Cortex of kidney (tissue), 1 donor: ENCODE data around the gene ZCCHC7.
"Not testable (repeated sequence)": the region's sequence is repeated elsewhere in the genome, so short reads cannot be mapped to it uniquely, and the experiment has no call there.

ENCODE experiments used
- DNase-seq: peaks from one replicate; lab custom pipeline; 2025; lab: John Stamatoyannopoulos, UW

The ZCCHC7 gene

DNA sequence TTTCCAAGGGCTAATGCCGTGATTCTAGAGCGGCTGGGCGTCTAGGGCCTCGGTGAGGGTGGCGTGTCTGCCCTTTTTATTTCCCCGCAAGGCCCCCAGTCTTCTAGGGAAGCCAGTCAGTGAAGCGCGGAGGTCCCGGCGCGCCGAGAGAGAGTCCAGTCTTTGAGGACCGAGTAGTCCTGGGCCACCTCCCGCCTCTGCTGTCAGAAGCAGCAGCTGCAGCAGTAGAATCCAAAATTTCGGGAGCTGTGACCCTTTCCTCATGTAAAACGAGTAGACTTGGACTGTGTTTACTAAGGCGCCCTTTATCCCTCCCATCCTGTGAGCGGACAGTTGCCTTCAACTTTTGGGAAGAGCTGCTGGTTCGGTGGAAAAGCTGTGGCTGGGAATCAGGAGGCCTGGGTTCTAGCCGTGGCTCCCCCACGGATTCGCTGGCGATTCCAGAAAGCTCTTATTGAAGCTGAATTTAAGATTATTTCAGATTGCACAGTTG is 515 bp downstream of the ZCCHC7 start:
- DNase-seq, result not testable (repeated sequence)

DNA sequence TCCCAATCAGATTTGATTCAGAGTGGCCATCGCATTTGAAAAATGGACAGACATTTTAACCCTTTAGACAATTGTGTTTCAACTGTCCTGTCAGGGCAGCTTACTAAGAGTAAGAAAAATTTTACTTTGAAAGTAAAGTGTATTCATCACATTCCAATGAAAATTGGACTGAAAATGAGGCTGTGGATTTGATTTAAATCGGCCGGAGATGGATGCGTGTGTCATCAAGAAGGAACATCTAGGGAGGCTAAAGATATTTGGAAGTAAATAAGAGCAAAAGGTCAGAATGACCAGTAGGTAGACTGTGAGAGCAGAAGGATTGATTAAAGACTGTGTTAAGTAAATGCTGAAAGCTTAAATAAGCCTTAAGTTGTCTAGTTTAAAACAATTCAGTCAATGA is 1.5 kb downstream of the ZCCHC7 start:
- no peak for DNase-seq

GRCh38 chr9:37126214-37126788 is 5.9 kb downstream of the ZCCHC7 start:
- DNase-seq, result no peak

- no peak for DNase-seq
These were observed 6.6 kb downstream of the ZCCHC7 start for GRCh38 chr9:37127018-37127417.

GRCh38 chr9:37128051-37128450 is 7.7 kb downstream of the ZCCHC7 start:
- no peak for DNase-seq

DNA sequence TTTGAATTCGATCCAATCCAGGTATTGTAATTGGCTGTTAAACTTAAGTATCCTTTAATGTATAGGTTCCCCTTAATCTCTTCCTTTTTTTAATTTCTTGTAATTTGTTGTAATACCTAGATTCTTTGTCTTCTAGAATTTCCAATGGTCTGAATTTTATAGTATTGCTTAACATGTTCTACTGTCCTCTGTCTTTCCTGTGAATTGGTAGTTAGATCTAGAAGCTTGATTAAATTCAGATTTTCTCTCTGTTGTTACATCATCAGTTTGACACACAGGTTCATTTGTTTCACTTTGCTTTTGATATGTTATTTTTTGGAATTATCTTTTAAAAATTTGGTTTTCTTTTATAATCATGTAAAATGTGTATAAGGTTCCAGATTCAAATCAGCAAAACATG is 13.8 kb downstream of the ZCCHC7 start:
- DNase-seq, result no peak

GRCh38 chr9:37141015-37141414 is 20.6 kb downstream of the ZCCHC7 start:
- DNase-seq, result no peak

DNA sequence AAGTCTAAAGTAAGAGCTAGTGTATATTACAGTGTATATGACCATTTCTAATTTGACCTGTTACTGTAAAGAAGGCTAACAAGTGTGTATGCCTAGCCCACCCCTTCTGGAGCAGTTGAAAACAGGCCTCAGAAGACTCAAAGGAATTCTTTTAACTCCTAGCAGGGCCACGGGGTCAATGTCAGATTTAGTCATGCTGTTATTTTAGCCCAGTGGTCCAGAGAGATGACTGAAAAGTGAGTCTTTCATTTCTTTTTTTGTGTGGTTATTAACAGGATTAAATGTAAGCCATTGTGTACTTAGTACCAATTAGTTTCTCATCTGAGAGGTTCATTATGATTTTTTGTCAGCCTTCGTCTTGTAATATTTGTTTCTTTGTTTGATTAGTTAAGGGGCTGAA is 24.4 kb downstream of the ZCCHC7 start:
- no peak for DNase-seq

DNA sequence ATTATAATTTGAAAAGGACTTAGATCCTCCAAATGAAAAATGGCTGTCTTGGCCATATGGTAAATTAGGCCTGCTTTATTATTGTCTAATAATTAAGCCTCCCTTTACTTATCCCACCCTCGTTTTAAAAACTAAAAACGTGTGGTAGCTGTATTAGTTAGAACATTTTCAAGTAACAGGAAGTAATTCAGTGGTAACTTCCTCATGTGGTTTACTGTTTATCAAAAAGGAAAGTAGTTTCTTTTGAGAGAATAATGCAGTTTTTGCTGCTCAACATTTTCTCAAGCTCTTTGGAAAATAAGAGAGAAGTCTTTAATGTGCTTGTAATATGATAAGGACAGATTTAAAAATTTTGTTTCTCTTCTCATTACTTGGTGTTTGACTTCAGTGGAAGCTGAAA is 26.0 kb downstream of the ZCCHC7 start:
- DNase-seq, result no peak

- DNase-seq, result no peak
These were observed 27.8 kb downstream of the ZCCHC7 start for GRCh38 chr9:37148181-37148580.

DNA sequence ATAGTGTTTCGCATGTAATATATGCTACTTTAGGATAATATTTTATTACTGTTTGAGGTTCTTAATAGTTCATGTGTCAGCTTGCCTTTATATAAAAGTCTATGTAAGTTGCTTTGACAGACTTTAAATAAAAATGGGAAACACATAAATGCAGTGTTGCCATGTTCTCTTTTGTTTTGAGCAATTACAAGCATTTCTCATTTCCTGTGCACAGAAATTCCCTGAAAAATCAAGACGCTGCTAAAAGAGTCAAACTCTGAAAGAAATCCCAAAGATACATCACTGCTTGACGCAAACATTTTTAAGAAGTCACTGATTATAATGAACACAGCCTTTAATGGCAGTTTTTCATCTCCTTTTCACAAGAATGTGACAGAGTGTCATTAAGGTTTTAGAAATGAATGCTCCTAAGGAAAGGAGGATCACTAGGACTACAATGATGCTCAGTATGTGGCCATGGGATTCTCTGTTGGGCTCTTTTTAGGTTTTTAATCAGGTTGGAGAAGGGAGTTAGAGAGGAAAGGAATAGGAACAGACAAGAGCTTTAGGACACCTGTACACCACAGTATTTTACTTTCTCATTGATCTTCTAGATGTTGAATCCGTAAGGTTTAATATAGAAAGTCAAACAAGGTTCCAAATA is 29.4 kb downstream of the ZCCHC7 start:
- no peak for DNase-seq

- no peak for DNase-seq
These were observed 30.0 kb downstream of the ZCCHC7 start for GRCh38 chr9:37150415-37150814.

DNA sequence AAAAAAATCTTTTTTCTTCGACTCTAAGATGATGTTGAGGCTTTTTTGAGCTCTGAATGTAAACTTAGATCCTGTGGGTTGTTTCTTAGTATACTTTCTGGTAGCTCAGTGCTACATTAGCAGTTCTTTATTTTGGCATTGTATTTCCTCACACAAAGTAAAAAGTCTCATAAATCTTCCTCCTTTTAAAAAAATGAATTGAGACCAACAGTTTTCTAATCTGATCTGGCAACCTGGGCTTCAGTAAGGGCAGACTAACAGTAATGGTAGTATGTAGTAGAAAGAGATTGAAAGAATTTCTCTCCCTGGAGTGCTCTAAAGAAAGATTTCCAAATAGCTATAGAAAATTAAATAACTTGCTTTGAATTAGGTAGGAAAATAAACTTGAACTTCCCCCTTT is 31.4 kb downstream of the ZCCHC7 start:
- no peak for DNase-seq

- DNase-seq, result no peak
These were observed 32.0 kb downstream of the ZCCHC7 start for GRCh38 chr9:37152365-37152764.

DNA sequence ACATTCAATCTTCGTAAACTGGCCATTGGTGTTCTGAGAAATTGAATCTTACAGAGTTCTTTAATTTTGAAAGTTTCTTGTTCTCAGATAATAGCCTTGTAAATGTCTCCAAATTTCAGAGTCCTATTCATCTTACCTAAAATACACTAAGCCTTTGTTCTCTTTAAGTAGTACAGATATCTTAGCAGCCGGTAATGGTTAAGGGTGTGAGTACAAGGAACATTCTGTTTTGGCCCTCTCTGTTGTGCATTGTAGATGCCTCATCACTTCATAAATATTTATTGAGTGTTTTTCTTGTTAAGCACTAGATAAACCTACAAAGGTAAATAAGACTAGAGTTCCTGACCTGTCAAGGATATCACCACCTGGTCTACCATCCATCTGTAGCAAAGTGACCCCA is 35.2 kb downstream of the ZCCHC7 start:
- DNase-seq, result no peak

GRCh38 chr9:37156205-37156604 is 35.8 kb downstream of the ZCCHC7 start:
- no peak for DNase-seq

GRCh38 chr9:37156781-37157356 is 36.5 kb downstream of the ZCCHC7 start:
- DNase-seq, result no peak

DNA sequence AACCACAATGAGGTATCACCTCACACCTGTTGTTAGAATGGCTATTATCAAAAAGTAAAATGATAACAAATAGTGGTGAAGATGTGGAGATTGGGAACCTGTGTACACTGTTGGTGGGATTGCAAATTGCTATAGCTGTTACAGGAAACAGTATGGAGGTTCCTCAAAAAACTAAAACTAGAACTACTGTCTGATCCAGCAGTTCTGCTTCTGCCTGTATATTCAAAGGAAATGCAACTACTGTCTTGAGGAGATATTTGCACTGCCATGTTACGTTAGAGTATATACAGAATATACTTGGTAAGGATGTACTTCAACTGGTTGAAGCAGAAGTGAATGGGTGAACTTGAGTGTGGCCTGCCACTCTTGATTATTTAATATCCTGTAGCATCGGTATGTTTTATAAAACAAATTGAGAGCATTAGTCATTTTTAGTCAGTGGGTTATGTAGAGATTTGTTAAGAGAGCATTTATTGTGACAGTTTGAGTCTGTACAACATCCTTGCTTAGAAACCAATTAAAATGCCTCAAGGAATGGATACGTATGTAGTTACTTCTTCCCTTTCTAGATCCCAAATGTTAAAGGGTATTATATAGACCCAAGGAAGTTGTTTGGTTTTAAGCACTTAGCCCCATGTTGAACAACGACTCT is 37.5 kb downstream of the ZCCHC7 start:
- no peak for DNase-seq

DNA sequence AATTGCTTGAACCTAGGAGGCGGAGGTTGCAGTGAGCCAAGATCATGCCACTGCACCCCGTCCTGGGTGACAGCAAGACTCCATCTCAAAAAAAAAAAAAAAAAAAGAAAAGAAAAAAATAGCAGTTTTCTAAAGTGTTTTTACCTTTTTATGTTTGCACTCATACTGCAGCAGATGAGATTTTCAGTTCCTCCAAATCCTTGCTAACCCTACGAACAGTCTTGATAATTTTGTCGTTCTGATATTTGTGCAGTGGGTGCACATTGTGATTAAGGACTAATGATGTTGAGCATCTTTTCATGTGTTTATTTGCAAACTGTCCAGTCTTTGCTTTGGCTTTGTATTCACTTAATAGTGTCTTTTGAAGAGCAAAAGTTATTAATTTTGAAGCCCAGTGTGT is 42.9 kb downstream of the ZCCHC7 start:
- no peak for DNase-seq

DNA sequence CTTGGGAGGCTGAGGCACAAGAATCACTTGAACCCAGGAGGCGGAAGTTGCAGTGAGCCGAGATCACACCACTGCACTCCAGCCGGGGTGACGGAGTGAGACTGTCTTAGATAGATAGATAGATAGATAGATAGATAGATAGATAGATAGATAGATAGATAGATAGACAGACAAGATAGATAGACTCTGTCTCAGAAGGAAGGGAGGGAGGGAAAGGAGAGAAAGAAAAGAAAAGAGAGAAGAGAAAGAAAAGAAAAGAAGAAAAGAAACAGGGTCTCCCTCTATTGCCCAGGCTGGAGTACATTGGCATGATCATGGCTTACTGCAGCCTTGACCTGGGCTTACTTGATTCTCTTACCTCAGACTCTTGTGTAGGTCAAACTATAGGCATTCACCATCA is 44.0 kb downstream of the ZCCHC7 start:
- DNase-seq, result not testable (repeated sequence)

GRCh38 chr9:37165644-37166043 is 45.3 kb downstream of the ZCCHC7 start:
- no peak for DNase-seq

GRCh38 chr9:37167456-37168047 is 47.2 kb downstream of the ZCCHC7 start:
- no peak for DNase-seq

GRCh38 chr9:37172557-37172956 is 52.2 kb downstream of the ZCCHC7 start:
- no peak for DNase-seq
